ENCODE data around the gene SCNN1A. TPM values are rescaled to one million over a fixed set of nuclear protein-coding genes. Genes with fewer than 3 reads are reported as not detected.
A peak's percentile ranks its signal among the peaks of the same experiment; 100 is the strongest.

Gene SCNN1A
- total RNA-seq, 4 donors from 2014 or later: 74.2 to 143 (median 93.7) TPM

DNA sequence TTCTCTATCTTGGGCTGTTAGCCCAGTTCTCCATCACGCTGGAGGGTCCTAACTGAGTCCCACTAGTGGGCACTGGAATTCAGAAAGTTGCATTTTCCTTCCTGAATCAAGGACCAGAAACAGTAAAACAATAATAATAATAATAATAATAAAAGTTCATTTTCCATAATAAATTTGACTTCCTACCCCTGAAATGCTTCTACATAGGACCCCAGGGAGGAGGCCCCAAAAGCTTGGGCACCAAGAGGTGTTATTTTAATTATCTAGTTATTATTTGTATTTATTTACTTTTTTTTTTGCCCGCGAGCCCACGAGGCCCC lies 12.4 kb downstream of the SCNN1A start:
- Histone ChIP-seq H3K4me1 (peaks cover 38% of the 10 kb centered on the region), H3K4me3 (peak overlapping the region; percentile 84), H3K9me3 (no peaks in the 10 kb centered on the region), H3K36me3 (no peaks in the 10 kb centered on the region), H3K27ac (peak overlapping the region; percentile 99), H3K27me3 (no peaks in the 10 kb centered on the region)
- WGBS: 14% methylated on average over 4 of the region's 4 CpGs
- DNase-seq (ENCODE audit: low spot score in 2 of 2): no peak
- TF ChIP-seq POLR2AphosphoS5 (IDR thresholded peaks at IDR 0.05) (no peak), POLR2A (IDR thresholded peaks at IDR 0.05) (no peak), EP300 (IDR thresholded peaks at IDR 0.05) (no peak)
- TF ChIP-seq, protein P1, sequence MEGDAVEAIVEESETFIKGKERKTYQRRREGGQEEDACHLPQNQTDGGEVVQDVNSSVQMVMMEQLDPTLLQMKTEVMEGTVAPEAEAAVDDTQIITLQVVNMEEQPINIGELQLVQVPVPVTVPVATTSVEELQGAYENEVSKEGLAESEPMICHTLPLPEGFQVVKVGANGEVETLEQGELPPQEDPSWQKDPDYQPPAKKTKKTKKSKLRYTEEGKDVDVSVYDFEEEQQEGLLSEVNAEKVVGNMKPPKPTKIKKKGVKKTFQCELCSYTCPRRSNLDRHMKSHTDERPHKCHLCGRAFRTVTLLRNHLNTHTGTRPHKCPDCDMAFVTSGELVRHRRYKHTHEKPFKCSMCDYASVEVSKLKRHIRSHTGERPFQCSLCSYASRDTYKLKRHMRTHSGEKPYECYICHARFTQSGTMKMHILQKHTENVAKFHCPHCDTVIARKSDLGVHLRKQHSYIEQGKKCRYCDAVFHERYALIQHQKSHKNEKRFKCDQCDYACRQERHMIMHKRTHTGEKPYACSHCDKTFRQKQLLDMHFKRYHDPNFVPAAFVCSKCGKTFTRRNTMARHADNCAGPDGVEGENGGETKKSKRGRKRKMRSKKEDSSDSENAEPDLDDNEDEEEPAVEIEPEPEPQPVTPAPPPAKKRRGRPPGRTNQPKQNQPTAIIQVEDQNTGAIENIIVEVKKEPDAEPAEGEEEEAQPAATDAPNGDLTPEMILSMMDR (IDR thresholded peaks at IDR 0.05): no peak

DNA sequence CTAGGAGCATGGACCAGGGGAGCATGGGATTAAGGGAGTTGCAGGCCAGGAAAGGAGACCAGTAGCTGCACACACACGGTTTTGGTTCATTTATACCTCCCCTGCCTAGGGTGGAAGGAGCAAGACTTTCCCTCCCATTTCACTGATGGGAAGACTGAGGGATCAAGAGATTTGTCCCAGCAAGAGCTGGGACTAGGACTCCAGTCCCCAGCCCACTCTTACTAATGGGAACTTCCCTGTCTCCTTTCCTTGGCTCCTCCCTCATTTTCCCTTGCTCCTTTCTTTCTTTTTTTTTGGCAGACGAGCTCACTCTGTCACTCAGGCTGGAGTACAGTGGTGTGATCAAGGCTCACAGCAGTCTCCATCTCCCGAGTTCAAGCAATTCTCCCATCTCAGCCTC lies 13.0 kb downstream of the SCNN1A start:
- no peak for DNase-seq (ENCODE audit: low spot score in 2 of 2)
- Histone ChIP-seq H3K27ac (peak overlapping the region; percentile 99), H3K36me3 (no peaks in the 10 kb centered on the region), H3K9me3 (no peaks in the 10 kb centered on the region), H3K4me1 (peaks cover 32% of the 10 kb centered on the region), H3K4me3 (no peak overlapping the region), H3K27me3 (no peaks in the 10 kb centered on the region)
- TF ChIP-seq EP300 (IDR thresholded peaks at IDR 0.05): no peak
- TF ChIP-seq POLR2A (IDR thresholded peaks at IDR 0.05): no peak
- TF ChIP-seq POLR2AphosphoS5 (IDR thresholded peaks at IDR 0.05): no peak
- TF ChIP-seq, protein P1 (IDR thresholded peaks at IDR 0.05): no peak
- WGBS: 51% methylated on average over 3 of the region's 3 CpGs

DNA sequence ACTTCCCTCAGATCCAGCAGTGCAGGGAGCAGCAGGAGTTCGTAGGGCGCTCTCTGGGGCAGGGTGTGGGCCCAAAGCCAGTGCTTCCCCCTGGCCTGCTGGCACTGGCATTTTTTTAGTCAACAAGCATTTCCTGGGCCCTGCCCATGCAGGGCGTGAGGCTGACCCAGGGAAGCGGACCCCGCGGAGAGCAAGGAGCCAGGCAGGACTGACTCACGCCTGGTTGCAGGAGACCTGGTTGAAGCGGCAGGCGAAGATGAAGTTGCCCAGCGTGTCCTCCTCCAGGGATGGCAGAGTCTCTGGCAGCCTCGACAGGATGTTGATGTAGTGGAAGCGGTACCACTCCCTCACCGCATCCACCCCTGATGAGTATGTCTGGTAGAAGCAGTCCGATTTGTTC lies 13.5 kb downstream of the SCNN1A start:
- peak overlapping the region; percentile 99 for H3K27ac ChIP-seq
- H3K4me1 ChIP-seq: peaks cover 29% of the 10 kb centered on the region

DNA sequence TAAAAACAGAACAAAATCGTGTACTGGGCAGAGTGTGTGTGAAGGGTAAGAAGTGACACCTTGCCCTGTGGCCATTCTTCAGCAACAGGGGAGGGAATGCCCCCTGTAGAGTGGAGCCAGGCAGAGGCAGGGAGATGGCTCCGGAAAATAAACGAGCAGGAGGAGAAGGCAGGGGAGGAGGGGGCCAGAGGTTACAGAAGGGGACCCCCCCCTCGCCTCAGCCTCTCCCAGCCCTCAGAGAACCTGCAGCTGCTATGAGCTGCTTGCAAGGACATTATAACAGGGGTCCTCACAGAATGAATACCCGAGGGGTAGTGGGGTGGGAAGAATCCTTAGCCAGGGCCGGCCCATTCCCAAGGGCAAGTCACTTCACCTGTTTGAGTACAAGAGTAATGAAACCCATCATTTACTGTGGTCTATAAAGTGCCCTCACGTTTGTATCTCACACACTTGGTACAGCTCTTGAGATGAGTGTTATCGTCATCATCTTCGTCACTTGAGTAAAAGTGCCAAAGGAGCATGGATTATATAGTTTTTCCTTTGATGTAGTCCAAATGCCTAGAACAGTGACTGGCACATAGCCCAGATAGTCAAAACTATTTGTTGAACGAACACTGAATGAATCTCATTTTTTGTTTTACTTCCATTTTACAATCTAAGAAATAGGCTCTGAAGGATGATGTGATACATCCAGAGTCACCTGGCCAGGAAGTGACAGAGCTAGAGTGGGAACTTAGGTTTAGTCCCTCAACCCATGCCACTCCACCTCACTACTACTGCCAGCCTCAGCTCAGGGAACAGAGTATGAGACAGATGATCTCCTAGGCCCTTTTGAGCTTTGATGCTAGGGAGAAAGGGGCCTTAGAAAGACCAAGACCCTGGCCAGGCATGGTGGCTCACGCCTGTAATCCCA lies 14.5 kb downstream of the SCNN1A start:
- H3K9me3 ChIP-seq: no peaks in the 10 kb centered on the region
- no peaks in the 10 kb centered on the region for H3K36me3 ChIP-seq
- WGBS: 68% methylated on average over 11 of the region's 11 CpGs
- peaks cover 31% of the 10 kb centered on the region for H3K4me1 ChIP-seq
- no peak overlapping the region for H3K4me3 ChIP-seq
- DNase-seq (ENCODE audit: low spot score in 2 of 2): no peak
- TF ChIP-seq, protein P1 (IDR thresholded peaks at IDR 0.05): no peak
- TF ChIP-seq EP300 (IDR thresholded peaks at IDR 0.05): no peak
- no peak for TF ChIP-seq POLR2A (IDR thresholded peaks at IDR 0.05)
- no peak for TF ChIP-seq POLR2AphosphoS5 (IDR thresholded peaks at IDR 0.05)
- no peaks in the 10 kb centered on the region for H3K27me3 ChIP-seq
- peak overlapping the region; percentile 46 for H3K27ac ChIP-seq

More for the DNA sequence above, 13.5 kb downstream of the SCNN1A start:
- Histone ChIP-seq H3K27me3 (no peaks in the 10 kb centered on the region), H3K9me3 (no peaks in the 10 kb centered on the region), H3K36me3 (no peaks in the 10 kb centered on the region), H3K4me3 (no peak overlapping the region)
- WGBS: 63% methylated on average over 14 of the region's 14 CpGs
- peak in 1 of 3 donors; percentile 59 for TF ChIP-seq POLR2AphosphoS5 (IDR thresholded peaks at IDR 0.05)
- TF ChIP-seq, protein P1 (IDR thresholded peaks at IDR 0.05): no peak
- peak in 1 of 2 donors; percentile 82 for DNase-seq (ENCODE audit: low spot score in 2 of 2)

DNA sequence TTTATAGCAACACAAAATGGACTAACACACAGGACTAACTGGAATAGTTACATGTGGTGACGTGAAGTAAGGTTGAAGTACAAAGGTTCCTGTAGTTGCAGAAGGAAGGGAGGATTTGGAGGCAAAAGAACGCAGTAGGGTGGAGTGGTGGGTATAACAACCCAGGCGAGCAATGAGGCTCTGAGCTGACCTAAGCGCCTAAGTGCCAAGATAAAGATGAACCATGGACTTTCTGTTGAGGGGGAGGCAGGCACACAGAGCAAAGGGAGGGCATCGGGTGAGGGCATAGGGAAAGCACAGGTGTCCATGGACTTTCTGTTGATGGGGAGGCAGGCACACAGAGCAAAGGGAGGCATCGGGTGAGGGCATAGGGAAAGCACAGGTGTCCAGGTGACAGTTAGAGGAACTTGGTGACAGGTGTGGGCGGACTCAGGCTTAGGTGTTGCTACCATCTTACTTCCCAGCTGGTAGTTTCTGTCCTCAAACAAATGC lies 15.2 kb downstream of the SCNN1A start:
- no peaks in the 10 kb centered on the region for H3K27me3 ChIP-seq
- 78% methylated on average over 7 of the region's 7 CpGs for WGBS
- no peaks in the 10 kb centered on the region for H3K9me3 ChIP-seq
- TF ChIP-seq, protein P1 (IDR thresholded peaks at IDR 0.05): no peak
- TF ChIP-seq EP300 (IDR thresholded peaks at IDR 0.05): no peak
- no peak for TF ChIP-seq POLR2AphosphoS5 (IDR thresholded peaks at IDR 0.05)
- no peak for TF ChIP-seq POLR2A (IDR thresholded peaks at IDR 0.05)
- peaks cover 31% of the 10 kb centered on the region for H3K4me1 ChIP-seq
- no peak overlapping the region for H3K4me3 ChIP-seq
- no peak overlapping the region for H3K27ac ChIP-seq
- no peaks in the 10 kb centered on the region for H3K36me3 ChIP-seq
- no peak for DNase-seq (ENCODE audit: low spot score in 2 of 2)

All from suprapubic skin (tissue), 4 donors.